Lower lobe of right lung (tissue), 2 donors: ENCODE results near the gene ANTXR2. TPM values are rescaled to one million over a fixed set of nuclear protein-coding genes. Genes with fewer than 3 reads are reported as not detected.

ENCODE experiments used
- ATAC-seq, 2 donors: fragments of 200-7000 bp; cut with Tn5 transposase; one replicate each; pipeline ENCODE4 v1.9.1; 2020 to 2022; ENCODE audit warnings: mild to moderate bottlenecking in 2 of 2, moderate library complexity in 2 of 2
- DNase-seq: peaks from one replicate; pipeline ENCODE4 v3.0.0-alpha.2; 2020
- H3K27ac ChIP-seq: fragments of 200-600 bp; one replicate; pipeline ENCODE4 v1.8.0; 2022
- H3K27me3 ChIP-seq: fragments of 200-600 bp; one replicate; pipeline ENCODE4 v1.8.0; 2022; ENCODE audit warnings: low read depth
- H3K36me3 ChIP-seq: fragments of 200-600 bp; one replicate; pipeline ENCODE4 v1.8.0; 2022; ENCODE audit warnings: mild to moderate bottlenecking
- H3K4me1 ChIP-seq: fragments of 200-600 bp; one replicate; pipeline ENCODE4 v1.8.0; 2022
- H3K4me3 ChIP-seq: fragments of 200-600 bp; one replicate; pipeline ENCODE4 v1.8.0; 2022; ENCODE audit warnings: mild to moderate bottlenecking
- H3K9me3 ChIP-seq: fragments of 200-600 bp; one replicate; pipeline ENCODE4 v1.8.0; 2022
- intact Hi-C: fragments of 100-400 bp; cut with DNase I; formaldehyde crosslinking; loops from one replicate; pipeline ENCODE4 v1.11.0; 2022
- total RNA-seq: library from RNA; stranded (reverse); fragmentation: NEBNext Ultra II Directional; extraction: Animal tissue kit (Norgen Biotek cat#: 25700); gene quantifications from one replicate; pipeline ENCODE4 v1.2.1, GENCODE V29; 2021
- TF ChIP-seq, protein P1 (sequence below): fragments of 200-600 bp; IDR thresholded peaks from one replicate; pipeline ENCODE4 v1.8.0; 2022; ENCODE audit warnings: antibody characterized with exemption, mild to moderate bottlenecking
- donor health status: DM: no; HTN: yes; CAD: no; lungs with severe emphysema.

Gene ANTXR2
- total RNA-seq, 1 donor from 2014 or later = 62.8 TPM

DNA sequence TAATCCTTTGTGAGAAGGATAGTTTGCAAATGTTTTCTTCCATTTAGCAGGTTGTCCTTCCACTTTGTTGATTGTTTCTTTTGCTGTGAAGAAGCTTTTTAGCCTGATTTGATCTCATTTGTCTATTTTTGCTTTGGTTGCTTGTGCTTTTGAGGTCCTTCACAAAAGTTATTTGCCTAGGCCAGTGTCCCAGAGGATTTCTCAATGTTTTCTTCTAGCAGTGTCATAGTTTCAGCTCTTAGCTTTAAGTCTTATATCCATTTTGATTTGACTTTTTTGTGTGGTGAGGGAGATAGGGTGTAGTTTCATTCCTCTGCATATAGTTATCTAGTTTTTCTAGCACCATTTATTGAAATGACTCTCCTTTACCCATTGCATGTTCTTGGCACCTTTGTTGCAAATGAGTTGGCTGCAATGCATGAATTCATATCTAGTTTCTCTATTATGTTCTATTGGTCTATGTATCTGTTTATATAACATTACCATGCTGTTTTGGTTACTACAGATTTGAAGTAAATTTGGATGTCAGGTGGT is 41.8 kb upstream of the ANTXR2 start:
- TF ChIP-seq, protein P1, sequence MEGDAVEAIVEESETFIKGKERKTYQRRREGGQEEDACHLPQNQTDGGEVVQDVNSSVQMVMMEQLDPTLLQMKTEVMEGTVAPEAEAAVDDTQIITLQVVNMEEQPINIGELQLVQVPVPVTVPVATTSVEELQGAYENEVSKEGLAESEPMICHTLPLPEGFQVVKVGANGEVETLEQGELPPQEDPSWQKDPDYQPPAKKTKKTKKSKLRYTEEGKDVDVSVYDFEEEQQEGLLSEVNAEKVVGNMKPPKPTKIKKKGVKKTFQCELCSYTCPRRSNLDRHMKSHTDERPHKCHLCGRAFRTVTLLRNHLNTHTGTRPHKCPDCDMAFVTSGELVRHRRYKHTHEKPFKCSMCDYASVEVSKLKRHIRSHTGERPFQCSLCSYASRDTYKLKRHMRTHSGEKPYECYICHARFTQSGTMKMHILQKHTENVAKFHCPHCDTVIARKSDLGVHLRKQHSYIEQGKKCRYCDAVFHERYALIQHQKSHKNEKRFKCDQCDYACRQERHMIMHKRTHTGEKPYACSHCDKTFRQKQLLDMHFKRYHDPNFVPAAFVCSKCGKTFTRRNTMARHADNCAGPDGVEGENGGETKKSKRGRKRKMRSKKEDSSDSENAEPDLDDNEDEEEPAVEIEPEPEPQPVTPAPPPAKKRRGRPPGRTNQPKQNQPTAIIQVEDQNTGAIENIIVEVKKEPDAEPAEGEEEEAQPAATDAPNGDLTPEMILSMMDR = no peak
- no peaks in the 10 kb centered on the region for H3K27me3 ChIP-seq
- no peak overlapping the region for H3K4me3 ChIP-seq
- ATAC-seq = no peak
- H3K9me3 ChIP-seq = peaks cover 6% of the 10 kb centered on the region
- intact Hi-C loops = no loop called here
- DNase-seq = no peak
- H3K27ac ChIP-seq = no peak overlapping the region
- H3K4me1 ChIP-seq = no peaks in the 10 kb centered on the region
- H3K36me3 ChIP-seq = no peaks in the 10 kb centered on the region

DNA sequence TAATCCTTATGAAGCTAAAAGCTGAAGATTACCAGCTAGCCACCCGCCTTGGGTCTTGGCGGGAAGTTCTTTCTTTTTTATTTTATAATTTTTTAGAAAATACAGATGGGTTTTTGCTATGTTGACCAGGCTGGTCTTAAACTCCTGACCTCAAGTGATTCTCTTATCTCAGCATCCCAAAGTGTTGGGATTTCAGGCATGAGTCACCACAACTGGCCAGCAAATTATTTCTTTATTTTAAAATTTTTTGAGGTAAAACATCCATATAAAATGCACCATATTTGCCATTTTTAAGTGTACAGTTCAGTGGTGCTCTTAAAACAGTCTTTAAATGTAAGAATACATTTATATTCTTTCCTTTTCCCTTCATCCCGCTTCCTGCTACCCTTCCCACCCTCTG is 40.6 kb upstream of the ANTXR2 start:
- peaks cover 6% of the 10 kb centered on the region for H3K9me3 ChIP-seq
- no peaks in the 10 kb centered on the region for H3K36me3 ChIP-seq
- no peak overlapping the region for H3K27ac ChIP-seq
- ATAC-seq (no peak), DNase-seq (no peak)
- intact Hi-C loops = no loop called here
- TF ChIP-seq, protein P1 = no peak
- H3K27me3 ChIP-seq = no peaks in the 10 kb centered on the region
- no peak overlapping the region for H3K4me3 ChIP-seq
- H3K4me1 ChIP-seq = no peaks in the 10 kb centered on the region

DNA sequence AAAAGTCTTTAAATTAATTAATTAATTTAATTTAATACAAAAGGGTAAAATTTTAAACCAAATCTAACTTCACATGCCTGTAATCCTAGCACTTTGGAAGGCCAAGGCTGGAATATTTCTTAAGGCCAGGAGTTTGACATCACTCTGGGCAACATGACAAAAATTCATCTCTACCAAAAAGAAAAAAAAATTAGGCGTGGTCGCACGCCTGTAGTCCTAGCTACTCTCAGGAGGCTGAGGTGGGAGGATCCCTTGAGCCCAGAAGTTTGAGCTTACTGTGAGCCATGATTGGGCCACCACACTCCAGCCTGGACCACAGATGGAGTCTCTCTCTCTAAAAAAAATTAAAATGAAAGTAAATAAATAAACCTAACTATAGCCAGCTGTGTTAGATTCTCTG is 39.2 kb upstream of the ANTXR2 start:
- Histone ChIP-seq H3K9me3 (peaks cover 6% of the 10 kb centered on the region), H3K27ac (no peak overlapping the region), H3K27me3 (no peaks in the 10 kb centered on the region), H3K4me3 (no peak overlapping the region), H3K36me3 (no peaks in the 10 kb centered on the region), H3K4me1 (no peaks in the 10 kb centered on the region)
- ATAC-seq (no peak), DNase-seq (no peak)
- TF ChIP-seq, protein P1 = no peak
- intact Hi-C loops = no loop called here

DNA sequence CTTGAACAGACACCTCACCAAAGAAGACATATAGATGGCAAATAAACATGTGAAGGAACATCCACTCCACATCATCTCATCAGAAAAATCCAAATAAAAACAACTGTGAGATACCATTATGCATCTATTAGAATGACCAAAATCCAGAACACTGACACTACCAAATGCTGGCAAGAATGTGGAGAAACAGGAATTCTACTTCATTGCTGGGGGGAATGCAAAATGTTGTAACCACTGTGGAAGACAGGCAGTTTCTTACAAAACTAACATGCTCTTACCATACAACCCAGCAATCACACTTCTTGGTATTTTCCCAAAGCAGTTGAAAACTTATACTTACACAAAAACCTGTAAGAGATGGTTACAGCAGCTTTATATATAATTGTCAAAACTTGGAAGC is 38.2 kb upstream of the ANTXR2 start:
- TF ChIP-seq, protein P1 = no peak
- Histone ChIP-seq H3K9me3 (peaks cover 12% of the 10 kb centered on the region), H3K4me3 (no peak overlapping the region), H3K36me3 (no peaks in the 10 kb centered on the region), H3K4me1 (no peaks in the 10 kb centered on the region), H3K27ac (no peak overlapping the region), H3K27me3 (no peaks in the 10 kb centered on the region)
- ATAC-seq (no peak), DNase-seq (no peak)
- intact Hi-C loops = no loop called here

DNA sequence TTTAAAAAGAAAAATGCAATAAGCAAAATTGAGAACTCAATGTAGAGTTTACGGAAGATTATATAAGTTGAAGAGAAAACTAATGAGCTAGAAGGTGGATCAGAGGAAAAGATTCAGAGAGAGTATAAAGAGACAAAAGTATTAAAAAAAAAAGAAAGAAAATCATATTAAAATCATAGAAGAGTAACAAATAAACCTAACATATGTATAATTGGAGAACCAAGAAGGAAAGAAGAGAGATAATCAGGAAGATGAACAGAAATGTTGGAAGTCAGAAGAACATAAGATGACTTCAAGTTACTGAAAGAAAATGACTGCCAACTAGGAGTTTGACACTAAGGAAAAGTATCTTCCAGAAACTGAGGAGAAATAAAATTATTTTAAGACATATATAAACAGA is 34.3 kb upstream of the ANTXR2 start:
- no peak overlapping the region for H3K4me3 ChIP-seq
- no peaks in the 10 kb centered on the region for H3K36me3 ChIP-seq
- no peaks in the 10 kb centered on the region for H3K27me3 ChIP-seq
- intact Hi-C loops = no loop called here
- peaks cover 12% of the 10 kb centered on the region for H3K9me3 ChIP-seq
- no peaks in the 10 kb centered on the region for H3K4me1 ChIP-seq
- DNase-seq (no peak), ATAC-seq (no peak)
- no peak overlapping the region for H3K27ac ChIP-seq
- TF ChIP-seq, protein P1 = no peak

DNA sequence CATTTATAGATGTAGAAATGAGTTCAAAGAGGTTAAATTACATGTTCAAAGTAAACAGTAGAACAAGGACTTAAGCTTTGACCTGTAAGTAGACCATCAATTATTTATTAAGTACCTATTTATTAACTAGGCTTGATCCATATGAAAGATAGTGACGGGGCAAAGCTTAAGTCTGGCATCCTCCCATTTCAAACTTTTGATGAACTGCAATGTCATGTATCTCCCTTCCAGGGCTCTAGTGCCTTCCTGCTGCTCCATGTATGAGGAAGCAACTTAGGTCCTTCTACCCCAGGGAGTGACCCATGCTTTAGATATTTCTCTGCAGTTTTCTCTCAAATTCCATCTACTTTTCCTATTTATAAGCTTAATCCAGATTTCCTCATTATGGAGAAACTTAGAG is 31.9 kb upstream of the ANTXR2 start:
- ATAC-seq (no peak), DNase-seq (no peak)
- H3K9me3 ChIP-seq = peaks cover 12% of the 10 kb centered on the region
- no peak overlapping the region for H3K27ac ChIP-seq
- H3K4me3 ChIP-seq = no peak overlapping the region
- intact Hi-C loops = no loop called here
- H3K27me3 ChIP-seq = no peaks in the 10 kb centered on the region
- no peaks in the 10 kb centered on the region for H3K36me3 ChIP-seq
- TF ChIP-seq, protein P1 = no peak
- peaks cover 5% of the 10 kb centered on the region for H3K4me1 ChIP-seq
